GM19328 (cell line): ENCODE measurements around the gene FBXO34.

Source experiments
- ATAC-seq: cut with Tn5 transposase; IDR thresholded peaks from one replicate; pipeline ENCODE4 v1.9.1; 2021; ENCODE audit warnings: mild to moderate bottlenecking, moderate library complexity; ENCODE audit not compliant: unreplicated experiment

The FBXO34 gene

GRCh38 chr14:55272387-55272786 is 1.2 kb downstream of the FBXO34 start:
- no peak for ATAC-seq

GRCh38 chr14:55272922-55273321 is 1.7 kb downstream of the FBXO34 start:
- no peak for ATAC-seq

GRCh38 chr14:55274146-55274545 is 2.9 kb downstream of the FBXO34 start:
- ATAC-seq, result no peak

- ATAC-seq, result no peak
These were observed 3.5 kb downstream of the FBXO34 start for GRCh38 chr14:55274751-55275150.

GRCh38 chr14:55276736-55277135 is 5.5 kb downstream of the FBXO34 start:
- no peak for ATAC-seq

- peak; percentile 74 for ATAC-seq
These were observed 6.9 kb downstream of the FBXO34 start for GRCh38 chr14:55277972-55278740.

- ATAC-seq, result no peak
These were observed 8.2 kb downstream of the FBXO34 start for GRCh38 chr14:55279384-55279783.

- ATAC-seq, result no peak
These were observed 10.2 kb downstream of the FBXO34 start for GRCh38 chr14:55281316-55281839.

GRCh38 chr14:55285048-55285652 is 13.9 kb downstream of the FBXO34 start:
- ATAC-seq, result no peak

GRCh38 chr14:55288439-55288838 is 17.2 kb downstream of the FBXO34 start:
- ATAC-seq, result no peak

GRCh38 chr14:55291480-55292081 is 20.4 kb downstream of the FBXO34 start:
- ATAC-seq, result no peak

GRCh38 chr14:55294603-55295002 is 23.4 kb downstream of the FBXO34 start:
- ATAC-seq, result no peak

- no peak for ATAC-seq
These were observed 26.6 kb downstream of the FBXO34 start for GRCh38 chr14:55297611-55298499.

GRCh38 chr14:55298500-55298822 is 27.2 kb downstream of the FBXO34 start:
- no peak for ATAC-seq

GRCh38 chr14:55301437-55302121 is 30.4 kb downstream of the FBXO34 start:
- ATAC-seq, result no peak

GRCh38 chr14:55302367-55303124 is 31.3 kb downstream of the FBXO34 start:
- ATAC-seq, result no peak

- ATAC-seq, result no peak
These were observed 31.9 kb downstream of the FBXO34 start for GRCh38 chr14:55303125-55303499.

GRCh38 chr14:55303691-55304145 is 32.5 kb downstream of the FBXO34 start:
- ATAC-seq, result no peak

- ATAC-seq, result no peak
These were observed 35.8 kb downstream of the FBXO34 start for GRCh38 chr14:55306938-55307589.
